CD4-positive, alpha-beta T cell treated with Interleukin-4 for 4 hours (primary cell): ENCODE measurements around the gene SPATA1.
A peak's percentile ranks its signal among the peaks of the same experiment; 100 is the strongest.
"Not testable (repeated sequence)": the region's sequence is repeated elsewhere in the genome, so short reads cannot be mapped to it uniquely, and the experiment has no call there.

Experiments used
- DNase-seq: peaks from one replicate; pipeline ENCODE4 v3.0.0-alpha.2; 2020

Gene SPATA1

DNA sequence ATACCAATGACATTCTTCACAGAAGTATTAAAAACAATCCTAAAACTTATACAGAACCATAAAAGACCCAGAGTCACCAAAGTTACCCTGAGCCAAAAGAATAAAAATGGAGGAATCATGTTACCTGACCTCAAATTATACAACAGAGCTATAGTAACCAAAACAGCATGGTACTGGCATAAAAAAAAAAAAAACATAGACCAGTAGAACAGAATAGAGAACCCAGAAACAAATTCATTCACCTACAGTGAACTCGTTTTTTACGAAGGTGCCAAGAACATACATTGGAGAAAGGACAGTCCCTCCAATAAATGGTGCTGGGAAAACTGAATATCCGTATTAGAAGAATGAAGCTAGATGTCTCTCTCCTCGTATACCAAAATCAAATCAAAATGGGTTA is 2.8 kb downstream of the SPATA1 start:
- DNase-seq, result no peak

DNA sequence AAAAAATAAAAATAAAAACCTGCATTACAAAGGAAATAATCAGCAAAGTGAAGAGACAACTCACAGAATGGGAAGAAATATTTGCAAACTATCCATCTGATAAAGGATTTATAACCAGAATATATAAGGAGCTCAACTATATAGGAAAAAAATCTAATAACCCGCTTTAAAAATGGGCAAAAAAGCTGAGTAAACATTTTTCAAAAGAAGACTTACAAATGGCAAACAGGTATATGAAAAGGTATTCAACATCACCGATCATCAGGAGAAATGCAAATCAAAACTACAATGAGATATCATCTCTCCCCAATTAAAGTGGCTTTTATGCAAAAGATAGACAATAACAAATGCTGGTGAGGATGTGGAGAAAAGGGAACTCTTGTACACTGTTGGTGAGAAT is 4.0 kb downstream of the SPATA1 start:
- no peak for DNase-seq

DNA sequence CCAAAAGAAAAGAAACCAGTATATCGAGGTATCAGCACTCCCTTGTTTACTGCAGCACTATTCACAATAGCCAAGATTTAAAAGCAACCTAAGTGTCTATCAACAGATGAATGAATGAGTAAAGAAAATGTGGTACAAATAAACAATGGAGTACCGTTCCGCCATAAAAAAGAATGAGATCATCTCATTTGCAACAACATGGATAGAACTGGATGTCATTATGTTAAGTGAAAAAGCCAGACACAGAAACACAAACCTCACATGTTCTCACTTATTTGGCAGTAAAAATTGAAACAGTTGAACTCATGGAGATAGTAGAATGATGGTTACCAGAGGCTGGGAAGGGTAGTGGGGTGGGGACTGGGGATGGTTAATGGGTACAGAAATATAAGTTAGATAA is 4.5 kb downstream of the SPATA1 start:
- DNase-seq, result no peak

DNA sequence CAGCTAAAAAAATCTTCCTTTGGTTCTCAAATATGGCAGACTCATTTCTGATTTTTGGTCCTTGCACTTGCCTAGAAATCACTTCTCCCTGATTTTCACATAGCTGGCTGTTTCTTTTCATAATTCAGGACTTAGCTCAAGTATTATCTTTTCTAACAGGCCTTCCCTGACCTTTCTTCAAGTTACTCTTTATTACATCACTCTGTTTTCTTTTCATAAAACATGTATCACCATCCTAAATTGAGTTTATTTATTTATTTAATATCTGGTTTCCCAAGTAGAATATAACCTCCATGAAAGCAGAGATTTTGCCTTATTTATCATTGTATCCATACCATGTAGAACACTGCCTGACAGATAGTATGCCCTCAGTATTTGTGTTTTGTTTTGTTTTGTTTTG is 18.4 kb downstream of the SPATA1 start:
- no peak for DNase-seq

DNA sequence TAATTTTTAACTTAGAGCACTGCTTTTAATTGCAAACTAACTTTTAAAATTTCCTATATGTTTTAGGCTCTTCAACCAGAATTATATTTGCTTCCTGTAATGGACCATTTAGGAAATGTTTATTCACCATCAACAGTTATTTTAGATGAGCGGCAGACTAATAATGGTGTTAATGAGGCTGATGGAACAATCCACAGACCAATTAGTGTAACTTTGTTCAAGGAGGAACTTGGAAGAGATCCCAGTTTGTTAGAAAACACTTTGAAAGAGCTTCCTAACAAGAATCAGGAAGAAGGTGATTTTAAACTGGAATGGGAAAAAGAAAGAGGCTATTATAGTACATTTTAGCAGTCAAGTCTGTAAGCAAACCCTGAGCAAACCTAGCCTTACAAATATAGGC is 19.6 kb downstream of the SPATA1 start:
- DNase-seq, result no peak

DNA sequence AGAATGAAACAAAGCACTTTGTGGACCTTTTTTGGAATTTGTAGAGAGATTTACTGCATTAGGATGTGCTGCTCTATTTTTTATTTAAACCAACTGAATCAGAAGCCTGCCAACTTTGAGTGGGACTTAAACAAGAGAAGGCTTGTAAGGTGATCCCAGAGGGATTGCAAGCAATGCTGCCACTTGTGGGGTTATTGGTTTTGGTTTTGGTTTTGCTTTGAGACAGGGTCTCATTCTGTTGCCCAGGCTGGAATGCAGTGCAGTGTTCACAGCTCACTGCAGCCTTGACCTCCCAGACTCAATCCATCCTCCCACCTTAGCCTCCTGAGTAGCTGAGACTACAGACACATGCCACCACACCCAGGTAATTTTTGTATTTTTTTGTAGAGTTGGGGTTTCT is 32.4 kb downstream of the SPATA1 start:
- DNase-seq, result no peak

DNA sequence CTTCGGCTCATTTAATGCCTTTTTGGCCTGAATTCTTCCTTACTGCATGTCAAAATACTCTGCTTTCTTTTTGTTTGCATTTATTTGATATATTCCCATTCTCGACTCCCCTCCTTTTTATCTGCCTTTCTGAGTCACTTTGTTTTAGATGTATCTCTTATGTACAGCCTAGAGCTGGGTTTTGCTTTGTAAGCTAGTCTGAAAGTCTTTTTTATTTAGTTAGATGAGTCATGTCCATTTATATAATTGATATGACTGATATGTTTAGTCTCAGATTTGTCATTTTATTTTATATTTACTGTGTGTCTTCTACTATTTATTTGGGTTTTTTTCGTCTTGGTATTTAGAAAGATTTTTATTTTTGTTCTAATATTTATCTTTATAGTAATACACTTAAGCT is 33.8 kb downstream of the SPATA1 start:
- no peak for DNase-seq

DNA sequence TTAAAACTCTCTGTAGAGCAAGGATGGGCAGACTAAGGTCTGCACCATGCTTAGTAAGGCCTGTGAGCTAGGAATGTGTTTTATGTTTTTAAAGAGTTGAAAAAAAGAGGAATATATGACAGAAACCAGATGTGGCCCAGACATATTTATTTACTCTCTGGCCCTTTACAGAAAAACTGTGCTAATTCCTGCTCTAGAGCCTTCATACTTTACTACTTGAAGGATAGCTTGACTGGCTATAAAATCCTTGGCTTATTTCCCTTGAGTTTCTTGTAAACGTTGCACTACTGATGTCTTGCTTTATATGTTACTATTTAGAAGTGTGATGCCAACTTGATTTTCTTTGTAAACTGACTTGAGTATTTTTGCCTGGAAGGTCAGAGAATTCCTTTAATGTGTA is 34.6 kb downstream of the SPATA1 start:
- no peak for DNase-seq

DNA sequence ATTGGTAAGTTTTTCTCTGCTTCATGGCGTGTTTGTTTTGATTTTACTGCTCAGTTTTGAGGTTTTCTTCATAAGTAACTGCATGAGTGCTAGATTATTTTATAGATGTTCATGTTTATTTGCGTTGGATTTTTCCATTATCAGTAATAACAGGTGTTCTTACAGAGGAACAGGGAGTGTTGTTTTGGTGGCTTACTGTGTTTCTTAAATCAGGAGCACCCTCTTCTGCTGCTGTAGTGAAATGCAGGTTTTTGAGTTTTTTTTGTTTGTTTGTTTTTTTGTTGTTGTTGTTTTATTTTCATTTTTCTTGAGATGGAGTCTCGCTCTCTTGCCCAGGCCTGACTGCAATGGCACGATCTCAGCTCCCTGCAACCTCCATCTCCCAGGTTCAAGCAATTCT is 35.5 kb downstream of the SPATA1 start:
- no peak for DNase-seq

DNA sequence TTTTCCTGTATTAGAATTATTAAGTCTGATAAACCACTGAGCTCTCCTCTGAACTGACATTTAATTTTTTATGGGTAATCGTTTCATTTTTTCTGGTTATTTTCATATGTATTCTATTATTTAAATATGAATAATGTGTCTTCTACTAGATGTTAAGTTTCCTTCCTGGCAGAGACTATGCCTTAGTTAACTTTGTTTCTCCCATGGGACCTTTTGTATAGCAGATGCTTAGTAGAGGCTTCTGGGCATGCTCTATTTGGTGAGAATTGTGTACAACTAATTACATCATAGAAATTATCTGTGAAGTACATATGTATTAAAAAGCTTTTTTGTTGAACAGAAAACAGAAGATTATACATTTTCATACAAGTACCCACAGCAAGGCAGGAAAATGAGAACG is 44.6 kb downstream of the SPATA1 start:
- no peak for DNase-seq

DNA sequence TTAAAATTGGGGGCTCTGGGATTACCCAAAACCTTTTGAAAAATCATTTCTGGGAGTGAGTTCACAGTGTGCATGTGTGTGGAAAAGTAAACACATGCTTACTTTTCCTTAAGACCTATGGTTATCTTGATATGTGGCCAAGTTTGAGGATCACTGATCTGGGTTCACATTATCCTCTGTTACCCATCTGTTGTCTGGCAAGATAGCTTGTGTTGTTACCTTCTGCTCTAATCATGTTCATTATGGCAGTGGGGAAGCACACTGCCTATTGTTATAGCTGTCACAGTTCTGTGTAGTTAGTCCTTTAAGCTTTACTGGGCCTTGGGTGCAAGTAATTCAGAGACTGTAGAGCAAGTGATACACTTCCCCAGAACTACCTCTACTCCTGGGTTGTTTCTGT is 63.0 kb downstream of the SPATA1 start:
- no peak for DNase-seq

DNA sequence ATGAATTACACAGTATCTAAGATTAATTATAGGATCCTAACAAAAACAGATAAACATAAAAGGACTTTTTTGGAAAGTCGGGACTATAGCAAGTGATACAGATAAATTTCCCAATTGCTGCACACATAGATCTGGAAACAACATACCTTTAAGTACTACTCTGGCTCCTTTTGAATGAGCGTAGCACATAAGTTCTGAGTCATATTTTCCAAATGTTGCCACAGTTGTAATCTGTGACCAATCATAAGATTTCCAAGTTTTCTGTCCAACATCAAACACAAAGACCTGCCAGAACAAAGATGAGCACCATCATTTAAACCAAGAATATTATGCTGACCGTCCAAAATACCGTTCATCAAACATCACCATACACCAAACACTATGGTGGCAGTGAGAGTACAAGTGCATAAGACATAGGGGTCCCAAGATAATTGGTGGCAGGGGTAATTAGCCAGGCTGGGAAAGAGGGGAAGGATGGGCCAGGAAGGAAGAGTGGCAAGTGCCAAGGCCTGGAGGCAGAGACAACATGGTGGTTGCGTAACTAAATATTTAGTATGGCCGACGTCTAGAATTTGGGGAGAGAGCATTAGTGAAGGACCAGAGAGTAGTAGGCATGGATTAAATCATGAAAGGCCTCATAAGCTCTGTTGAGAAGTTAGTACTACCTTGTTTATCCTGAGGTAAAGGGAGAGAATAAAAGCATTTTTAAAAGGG is 64.4 kb downstream of the SPATA1 start:
- DNase-seq, result no peak

DNA sequence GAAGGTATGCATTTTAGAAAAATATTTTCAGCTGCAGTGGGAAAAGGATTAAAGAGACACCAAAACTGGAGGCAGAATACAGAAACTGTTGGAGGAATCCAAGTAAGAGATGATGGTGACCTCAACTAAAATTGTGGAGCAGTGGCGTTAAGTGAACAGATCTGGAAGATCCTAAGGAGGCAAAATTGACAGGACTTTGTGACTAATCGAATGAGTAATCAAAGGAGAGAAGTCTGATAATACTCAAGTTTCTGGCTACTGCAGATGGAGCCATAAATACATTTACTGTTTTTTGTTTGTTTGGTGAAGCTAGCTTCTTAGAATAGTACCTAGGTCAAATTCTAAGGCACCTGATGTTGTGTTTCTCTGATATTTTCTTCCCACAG is 65.0 kb downstream of the SPATA1 start:
- no peak for DNase-seq

DNA sequence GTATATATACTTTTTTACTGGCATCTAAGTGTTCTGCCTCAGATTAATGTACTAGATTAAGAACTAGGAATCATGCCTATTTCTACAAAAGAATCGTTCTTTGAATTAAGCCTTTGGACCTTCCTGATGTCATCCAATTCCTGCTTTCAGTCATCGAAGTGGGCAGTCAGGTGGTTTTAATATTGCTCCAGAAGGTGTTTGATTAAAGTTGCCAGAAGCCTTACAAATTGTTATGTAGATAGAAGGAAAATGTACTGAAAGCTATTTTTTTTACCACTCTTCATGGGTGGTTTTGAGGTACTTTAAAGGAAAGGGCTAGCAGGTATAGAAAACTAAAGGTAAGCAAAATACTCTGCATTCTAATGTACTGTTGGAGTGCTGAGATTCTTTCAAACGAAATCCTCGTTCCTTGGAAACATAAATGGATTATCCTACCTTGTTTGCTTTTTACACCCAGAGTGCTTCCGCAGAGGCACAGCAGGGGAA is 67.3 kb downstream of the SPATA1 start:
- no peak for DNase-seq

DNA sequence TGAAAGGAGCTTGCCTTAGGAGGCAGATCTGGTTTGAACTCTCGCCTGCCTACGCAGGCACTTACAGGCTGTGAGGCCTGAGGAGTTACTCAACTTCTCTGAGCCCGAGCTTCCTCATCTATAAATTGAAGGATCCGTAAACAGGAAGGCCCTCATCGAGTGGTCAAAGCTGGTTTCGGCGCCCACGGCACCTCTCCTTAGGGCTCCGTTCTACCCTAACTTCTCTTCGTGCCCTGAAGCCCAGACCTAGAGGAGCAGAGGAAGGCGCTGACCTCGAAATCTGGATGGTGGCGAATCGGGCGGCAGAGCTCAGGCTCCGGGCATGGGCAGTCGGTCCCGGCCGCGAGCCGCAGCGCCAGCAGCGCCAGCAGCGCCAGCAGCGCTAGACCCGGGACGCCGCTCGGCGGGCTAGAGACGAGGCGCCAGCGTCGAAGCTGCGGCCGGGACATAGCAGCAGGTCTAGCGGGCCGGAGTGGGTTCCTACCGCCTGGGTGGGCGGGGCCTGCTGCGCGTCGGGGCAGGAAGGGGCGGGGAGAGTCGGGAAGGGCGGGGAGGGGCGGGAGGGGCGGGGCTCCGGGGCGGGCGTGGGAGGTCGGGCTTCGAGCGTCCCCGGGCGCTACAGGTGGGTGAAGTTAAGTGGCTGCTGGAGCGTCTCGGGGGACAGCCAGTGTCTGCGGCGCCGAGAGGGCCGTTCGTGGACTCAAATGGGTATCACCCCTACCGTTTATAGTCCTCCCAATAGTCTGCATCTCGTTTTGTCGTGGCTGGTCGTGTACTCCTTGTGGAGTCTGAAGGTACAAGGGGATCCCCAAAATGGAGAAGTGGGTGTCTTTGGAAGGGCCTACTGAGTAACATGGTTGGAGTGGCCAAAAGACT is 68.0 kb downstream of the SPATA1 start, which contains the start of gene CTBS:
Gene CTBS (minus strand): TSS at position 474 of the 876 bp plus-strand sequence. CDS start 25 bp downstream, at position 449.
- DNase-seq, result peak; percentile 80

DNA sequence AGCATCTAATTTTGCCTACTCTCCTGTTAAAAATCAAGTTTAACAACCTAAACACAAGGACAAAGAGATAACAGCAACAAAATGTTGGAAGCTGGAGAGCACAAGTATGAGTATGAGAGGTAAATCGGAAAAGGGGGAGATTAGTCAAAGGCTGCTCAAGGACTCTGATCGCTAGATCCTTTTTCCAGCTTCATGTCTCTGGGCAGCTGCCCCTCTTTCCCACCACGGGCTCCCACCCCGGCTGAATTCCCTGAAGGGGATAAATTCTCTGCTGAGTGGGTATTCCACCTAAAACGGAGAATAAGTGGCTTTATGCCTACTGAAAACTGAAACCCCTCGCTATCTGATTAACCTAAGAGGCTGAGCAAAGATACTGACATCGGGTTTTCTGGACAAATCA is 68.8 kb downstream of the SPATA1 start:
- no peak for DNase-seq

DNA sequence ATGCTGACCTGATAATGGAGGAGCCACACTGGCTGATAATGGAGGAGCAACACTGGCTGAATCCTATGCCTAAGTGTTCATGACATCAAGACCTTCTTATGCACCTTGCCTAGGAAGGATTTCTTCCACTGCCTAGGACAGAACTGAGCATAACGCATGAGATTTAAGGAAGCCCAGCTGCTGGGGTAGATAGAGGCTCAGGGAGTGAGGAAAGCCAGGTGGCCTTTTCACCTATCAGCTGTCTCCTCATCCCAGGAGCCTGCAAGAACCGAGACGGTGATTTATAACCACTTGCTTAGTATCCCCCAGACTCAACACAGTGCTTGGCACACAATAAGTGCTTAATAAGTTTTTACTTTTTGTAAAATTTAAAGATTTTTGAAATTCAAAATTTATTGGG is 75.5 kb downstream of the SPATA1 start:
- DNase-seq, result no peak

DNA sequence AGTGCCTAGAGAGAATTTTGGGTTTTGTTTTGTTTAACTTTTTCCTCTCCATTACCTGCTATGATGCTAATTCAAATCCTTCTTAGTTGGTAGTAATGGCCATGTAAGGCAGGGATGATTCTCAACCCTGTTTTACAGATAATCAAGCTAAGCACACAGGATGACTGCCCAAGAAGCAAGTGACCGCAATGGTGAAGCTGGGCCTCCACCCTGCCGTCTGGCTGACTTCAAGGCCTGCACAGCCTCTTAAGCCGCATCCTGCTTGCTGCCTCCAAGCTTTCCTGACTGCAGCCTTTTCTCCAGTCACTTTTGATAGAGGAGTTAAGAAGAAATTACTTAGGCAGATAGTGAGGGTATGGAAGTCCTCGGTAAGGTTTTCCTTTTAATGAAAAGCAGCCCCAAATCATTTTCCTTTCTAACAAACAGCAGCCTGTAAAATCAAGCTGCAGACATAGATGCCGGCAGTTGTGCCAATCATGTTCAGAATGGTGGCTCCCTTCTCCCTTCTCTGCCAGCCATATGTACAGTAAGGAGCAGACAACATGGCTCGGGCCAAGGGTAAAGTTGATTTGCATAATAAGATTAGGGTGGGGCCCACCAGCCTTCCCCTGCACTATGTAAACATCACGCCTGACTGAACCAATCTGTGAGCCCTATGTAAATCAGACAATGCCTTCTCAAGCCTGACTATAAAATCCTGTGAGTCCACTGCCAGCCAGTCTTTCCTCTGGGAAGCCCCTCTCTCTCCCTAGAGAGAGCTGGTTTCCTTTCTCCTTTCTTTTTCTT is 76.8 kb downstream of the SPATA1 start:
- DNase-seq, result no peak

DNA sequence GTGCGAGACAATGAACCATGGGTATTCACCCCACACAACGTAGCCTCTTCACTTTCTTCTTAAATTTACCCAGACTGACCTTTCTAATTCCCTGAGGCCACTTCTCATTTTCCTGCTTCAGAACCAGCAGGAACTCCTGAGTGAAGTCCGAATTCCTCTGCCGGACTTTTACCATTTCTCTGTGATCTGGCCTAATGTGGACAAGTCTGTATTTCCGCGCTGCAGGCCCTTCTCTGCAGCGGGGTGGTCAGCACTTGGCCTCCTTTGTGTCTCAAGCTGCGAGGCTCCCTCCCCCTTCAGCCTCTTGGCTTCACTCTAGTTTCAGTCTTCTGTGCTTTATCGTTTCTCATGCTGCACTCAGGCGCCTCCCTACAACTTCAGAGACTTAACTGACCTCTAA is 77.5 kb downstream of the SPATA1 start:
- DNase-seq, result no peak

DNA sequence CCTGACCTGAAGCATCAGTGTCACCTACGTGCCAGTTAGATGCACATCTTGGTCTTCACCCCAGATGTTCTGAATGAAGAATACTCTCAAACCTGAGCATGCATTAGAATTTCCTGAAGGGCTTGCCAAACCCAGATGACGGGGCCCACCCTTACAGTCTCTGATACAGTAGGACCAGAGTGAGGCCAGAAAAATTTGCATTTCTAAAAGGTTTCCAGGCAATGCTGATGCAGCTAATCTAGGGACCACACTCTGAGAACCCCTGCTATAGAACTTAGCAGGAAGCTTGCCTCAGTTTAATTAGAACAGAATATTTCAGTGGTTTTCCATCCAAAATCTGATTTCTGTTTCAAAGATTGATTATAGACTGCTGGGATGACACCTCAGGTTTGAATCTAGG is 77.9 kb downstream of the SPATA1 start:
- DNase-seq, result no peak

DNA sequence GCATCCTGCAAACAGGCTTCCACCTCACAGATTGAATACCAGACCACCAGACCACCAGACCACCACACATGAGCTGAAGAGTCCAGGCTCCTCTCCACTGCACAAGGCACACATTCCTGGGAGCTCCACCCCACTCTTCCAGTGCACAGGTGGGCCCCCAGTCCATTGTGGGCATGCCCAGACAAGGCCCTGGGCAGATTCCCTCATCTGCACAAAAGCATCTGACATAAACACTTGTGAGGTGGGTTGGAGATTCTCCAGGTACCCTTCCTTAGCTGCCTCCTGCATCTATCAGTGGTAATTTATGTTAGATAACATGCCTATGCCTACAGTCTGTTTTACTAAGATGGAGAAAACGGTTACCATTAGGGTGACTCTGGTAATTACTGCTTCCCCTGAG is 79.6 kb downstream of the SPATA1 start:
- DNase-seq, result no peak

DNA sequence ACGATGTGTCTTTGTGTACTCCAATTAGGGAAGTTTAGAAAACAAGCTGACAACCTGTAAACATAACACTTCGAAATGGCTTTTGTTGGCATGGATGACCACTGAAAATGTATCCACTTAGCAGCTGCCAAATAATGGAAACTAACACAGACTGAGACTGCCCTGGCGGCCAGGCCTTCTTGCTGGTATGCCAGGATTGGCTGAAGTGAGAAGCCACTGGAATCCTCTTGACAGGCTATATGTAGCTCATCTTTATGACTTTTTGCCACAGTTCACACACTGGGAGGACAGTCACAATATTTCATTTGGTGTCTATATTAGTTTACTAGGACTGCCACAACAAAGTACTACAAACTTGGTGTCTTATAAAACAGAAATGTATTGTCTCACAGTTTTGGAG is 80.9 kb downstream of the SPATA1 start:
- DNase-seq, result no peak

DNA sequence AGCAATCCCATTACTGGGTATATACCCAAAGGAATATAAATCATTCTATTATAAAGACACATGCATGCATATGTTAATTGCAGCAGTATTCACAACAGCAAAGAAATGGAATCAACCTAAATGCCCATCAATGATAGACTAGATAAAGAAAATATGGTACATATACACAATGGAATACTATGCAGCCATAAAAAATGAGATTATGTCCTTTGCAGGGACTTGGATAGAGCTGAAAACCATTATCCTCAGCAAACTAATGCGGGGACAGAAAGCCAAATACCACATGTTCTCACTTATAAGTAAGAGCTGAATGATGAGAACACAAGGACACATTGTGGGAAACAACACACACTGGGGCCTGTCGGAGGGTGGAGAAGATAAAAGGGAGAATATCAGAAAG is 88.8 kb downstream of the SPATA1 start:
- not testable (repeated sequence) for DNase-seq

DNA sequence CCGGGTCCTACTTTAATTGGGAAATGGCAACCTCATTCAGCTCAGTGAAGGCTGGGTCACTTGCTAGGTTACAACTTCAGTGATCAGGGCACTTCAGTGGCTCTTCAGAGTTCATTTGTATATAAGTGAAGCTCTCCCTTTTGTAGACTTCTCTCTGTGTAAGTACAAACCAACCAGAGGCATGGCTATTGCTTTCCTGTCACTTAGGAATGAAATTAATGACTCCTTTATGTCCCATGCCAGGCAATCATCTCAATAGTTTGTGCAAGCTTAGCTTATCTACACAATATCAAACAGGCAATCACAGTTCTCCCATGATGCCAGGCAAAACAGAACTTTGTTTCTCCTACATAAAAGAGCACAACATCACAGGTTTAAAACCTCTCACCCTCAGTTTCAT is 90.8 kb downstream of the SPATA1 start:
- DNase-seq, result no peak
